GM12891 (cell line): ENCODE data around the gene TP73.

Experiments used
- PAX5 ChIP-seq: IDR thresholded peaks from 2 replicates; pipeline ENCODE4 v1.6.1; 2011; ENCODE audit warnings: low read length, moderate library complexity, mild to moderate bottlenecking; ENCODE audit not compliant: insufficient read depth, severe bottlenecking
- POLR2A ChIP-seq: IDR thresholded peaks from 2 replicates; pipeline ENCODE4 v1.6.1; 2011; ENCODE audit warnings: low read depth, low read length, control low read depth
- POLR2AphosphoS5 ChIP-seq: IDR thresholded peaks from 2 replicates; pipeline ENCODE4 v1.6.1; 2011; ENCODE audit warnings: low read depth, low read length, control low read depth
- POU2F2 ChIP-seq: IDR thresholded peaks from 2 replicates; pipeline ENCODE4 v1.6.1; 2011; ENCODE audit warnings: low read depth, mild to moderate bottlenecking, control low read depth, low read length, moderate library complexity
- SPI1 ChIP-seq: IDR thresholded peaks from 2 replicates; pipeline ENCODE4 v1.6.1; 2011; ENCODE audit warnings: low read depth, low read length, control low read depth
- TAF1 ChIP-seq: IDR thresholded peaks from 2 replicates; pipeline ENCODE4 v1.6.1; 2011; ENCODE audit warnings: low read depth, low read length, control low read depth

GRCh38 chr1:3773572-3774275 is 121.4 kb downstream of the TP73 start:
- TF ChIP-seq POLR2A (no peak), PAX5 (no peak), POLR2AphosphoS5 (no peak), TAF1 (no peak), SPI1 (no peak), POU2F2 (no peak)
